ENCODE results near the gene ROPN1L. TPM values are rescaled to one million over a fixed set of nuclear protein-coding genes. Genes with fewer than 3 reads are reported as not detected.

The ROPN1L gene
- total and polyA plus RNA-seq, 2 of the 4 experiments (the other 2 are of a cell fraction): 0.34 to 0.36 TPM

DNA sequence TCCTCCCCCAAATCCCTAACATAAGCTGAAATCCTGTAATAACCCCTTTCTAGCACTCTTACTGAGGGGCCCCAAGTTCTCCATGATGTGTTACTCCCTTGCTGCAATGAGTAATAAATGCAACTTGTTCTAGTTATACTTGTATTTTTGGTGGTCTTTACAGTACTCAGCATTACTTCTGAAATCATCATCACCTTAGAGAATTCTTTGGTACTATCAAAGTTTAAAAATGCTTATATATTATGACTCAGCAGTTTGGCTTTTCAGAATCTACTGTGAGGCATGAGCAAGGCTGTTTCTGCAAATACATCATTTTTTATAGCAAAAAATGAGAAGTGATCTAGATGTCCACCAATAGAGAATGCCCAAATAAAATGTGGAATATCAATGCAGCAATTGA is 20.7 kb upstream of the ROPN1L start:
- Histone ChIP-seq H4K91ac (ENCODE audit: insufficient read depth, low read depth, low read length) (no peak overlapping the region), H3K56ac (ENCODE audit: extremely low read depth, insufficient read depth, low read length) (peak overlapping the region; percentile 24; the same call in 1 of the 2 replicates), H3K4me1 (ENCODE audit: control insufficient read depth, insufficient read depth, low read length) (peaks cover 10% of the 10 kb centered on the region), H3K4me3 (ENCODE audit: insufficient read depth, low read depth, low read length) (no peak overlapping the region), H3K9ac (ENCODE audit: low read depth, low read length) (no peak overlapping the region), H2AK9ac (replicated peaks; ENCODE audit: low read depth, low read length, poor library complexity) (no peak overlapping the region), H3K4ac (ENCODE audit: low read depth, low read length) (peak overlapping the region; percentile 61; the same call in 1 of the 2 replicates), H4K5ac (ENCODE audit: low read depth, low read length) (no peak overlapping the region), H3K79me1 (ENCODE audit: low read depth in 1 of 2, low read length in 2 of 2) (peaks cover 29 to 33% of the 10 kb centered on the region in 2 experiments), H3K36me3 (ENCODE audit: control insufficient read depth, insufficient read depth, low read length) (peaks cover 37% of the 10 kb centered on the region), H4K8ac (ENCODE audit: low read depth in 2 of 2, low read length in 2 of 2) (no peak overlapping the region), H3K18ac (ENCODE audit: low read depth, low read length) (peak overlapping the region; percentile 34; the same call in 1 of the 2 replicates), H3K4me2 (ENCODE audit: low read depth, low read length) (no peak overlapping the region), H2BK120ac (ENCODE audit: low read depth, low read length) (peak overlapping the region; percentile 53; the same call in 1 of the 2 replicates), H2AK5ac (ENCODE audit: low read depth, low read length) (no peak overlapping the region), H4K20me1 (ENCODE audit: insufficient read depth, low read length) (no peaks in the 10 kb centered on the region), H3K27me3 (ENCODE audit: control insufficient read depth, insufficient read depth, low read length) (no peaks in the 10 kb centered on the region), H3K9me3 (ENCODE audit: control insufficient read depth, insufficient read depth, low read length) (no peaks in the 10 kb centered on the region), H3K27ac (ENCODE audit: insufficient read depth, low read length) (no peak overlapping the region), H3K14ac (replicated peaks; ENCODE audit: low read depth, low read length) (no peak overlapping the region; the same call in 1 of the 2 replicates), H2AFZ (replicated peaks; ENCODE audit: low read length, poor library complexity) (no peak overlapping the region), H3K9me1 (ENCODE audit: insufficient read depth, low read length) (peaks cover 17% of the 10 kb centered on the region), H2BK20ac (ENCODE audit: low read depth, low read length) (0 out of 2 replicates have a peak overlapping the region, but pooled peaks have one; percentile 52), H2BK15ac (ENCODE audit: low read depth, low read length) (no peak overlapping the region), H2BK5ac (ENCODE audit: low read depth, low read length, poor library complexity, severe bottlenecking) (peak overlapping the region; percentile 55), H3K23ac (ENCODE audit: low read depth, low read length) (no peak overlapping the region)
- no TSS peak for BruUV-seq (replicated peaks)
- ChIA-PET POLR2A (ENCODE audit: unreplicated experiment) (no interaction called here), CTCF (interaction anchor here (5.0 kb wide), 1 partner anchor 137 kb away, joined by 33 read pairs; no protein-coding TSS in a partner anchor)
- TF ChIP-seq, protein P1, sequence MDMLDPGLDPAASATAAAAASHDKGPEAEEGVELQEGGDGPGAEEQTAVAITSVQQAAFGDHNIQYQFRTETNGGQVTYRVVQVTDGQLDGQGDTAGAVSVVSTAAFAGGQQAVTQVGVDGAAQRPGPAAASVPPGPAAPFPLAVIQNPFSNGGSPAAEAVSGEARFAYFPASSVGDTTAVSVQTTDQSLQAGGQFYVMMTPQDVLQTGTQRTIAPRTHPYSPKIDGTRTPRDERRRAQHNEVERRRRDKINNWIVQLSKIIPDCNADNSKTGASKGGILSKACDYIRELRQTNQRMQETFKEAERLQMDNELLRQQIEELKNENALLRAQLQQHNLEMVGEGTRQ (IDR thresholded peaks at IDR 0.05; ENCODE audit: low read depth, low read length): no peak
- TF ChIP-seq MAFK (IDR thresholded peaks at IDR 0.05; ENCODE audit: low read depth, low read length): peak; percentile 97
- TF ChIP-seq NFE2L2 (IDR thresholded peaks at IDR 0.05; ENCODE audit: low read depth, low read length): peak; percentile 99
- intact Hi-C loops (cut with micrococcal nuclease): loop anchor here (5.0 kb wide), 1 partner anchor 69 kb away; the partner anchor contains the start of gene MARCHF6
- ATAC-seq (ENCODE audit: low read depth) (peak; percentile 68), DNase-seq (peak; percentile 54)
- in situ Hi-C loops (cut with MboI; ENCODE audit: low sequenced_read_pairs): no loop called here
- dilution Hi-C loops (cut with HindIII; ENCODE audit: low sequenced_read_pairs, unreplicated experiment): no loop called here
